PC-9 (cell line): ENCODE results near the gene CD200.

Experiments used
- CTCF ChIP-seq: fragments of 200-600 bp; sonication (generic); conservative IDR thresholded peaks from 2 replicates; pipeline ENCODE4 v1.6.1; 2017; ENCODE audit warnings: mixed run types, antibody characterized with exemption, mild to moderate bottlenecking, moderate library complexity
- EZH2 ChIP-seq: fragments of 200-600 bp; sonication (generic); IDR thresholded peaks from 2 replicates; pipeline ENCODE4 v1.8.0; 2017; ENCODE audit warnings: antibody characterized with exemption, low read depth

- TF ChIP-seq CTCF (no peak), EZH2 (no peak)
Measured at GRCh38 chr3:112403103-112403502, 70.1 kb downstream of the CD200 start.
